GM12801 (cell line): ENCODE data around the gene CCL14.

Experiments used
- TF ChIP-seq, protein P1 (sequence below): IDR thresholded peaks from one replicate; pipeline ENCODE4 v1.5.1; 2011; ENCODE audit warnings: control low read depth; ENCODE audit not compliant: insufficient read length; ENCODE audit errors: extremely low read depth

CCL14 gene

GRCh38 chr17:35986643-35987042, at the start of gene CCL14:
Gene CCL14 (minus strand): TSS chr17:35986729. CDS start chr17:35986649, 80 bp downstream.
- TF ChIP-seq, protein P1, sequence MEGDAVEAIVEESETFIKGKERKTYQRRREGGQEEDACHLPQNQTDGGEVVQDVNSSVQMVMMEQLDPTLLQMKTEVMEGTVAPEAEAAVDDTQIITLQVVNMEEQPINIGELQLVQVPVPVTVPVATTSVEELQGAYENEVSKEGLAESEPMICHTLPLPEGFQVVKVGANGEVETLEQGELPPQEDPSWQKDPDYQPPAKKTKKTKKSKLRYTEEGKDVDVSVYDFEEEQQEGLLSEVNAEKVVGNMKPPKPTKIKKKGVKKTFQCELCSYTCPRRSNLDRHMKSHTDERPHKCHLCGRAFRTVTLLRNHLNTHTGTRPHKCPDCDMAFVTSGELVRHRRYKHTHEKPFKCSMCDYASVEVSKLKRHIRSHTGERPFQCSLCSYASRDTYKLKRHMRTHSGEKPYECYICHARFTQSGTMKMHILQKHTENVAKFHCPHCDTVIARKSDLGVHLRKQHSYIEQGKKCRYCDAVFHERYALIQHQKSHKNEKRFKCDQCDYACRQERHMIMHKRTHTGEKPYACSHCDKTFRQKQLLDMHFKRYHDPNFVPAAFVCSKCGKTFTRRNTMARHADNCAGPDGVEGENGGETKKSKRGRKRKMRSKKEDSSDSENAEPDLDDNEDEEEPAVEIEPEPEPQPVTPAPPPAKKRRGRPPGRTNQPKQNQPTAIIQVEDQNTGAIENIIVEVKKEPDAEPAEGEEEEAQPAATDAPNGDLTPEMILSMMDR, result no peak

DNA sequence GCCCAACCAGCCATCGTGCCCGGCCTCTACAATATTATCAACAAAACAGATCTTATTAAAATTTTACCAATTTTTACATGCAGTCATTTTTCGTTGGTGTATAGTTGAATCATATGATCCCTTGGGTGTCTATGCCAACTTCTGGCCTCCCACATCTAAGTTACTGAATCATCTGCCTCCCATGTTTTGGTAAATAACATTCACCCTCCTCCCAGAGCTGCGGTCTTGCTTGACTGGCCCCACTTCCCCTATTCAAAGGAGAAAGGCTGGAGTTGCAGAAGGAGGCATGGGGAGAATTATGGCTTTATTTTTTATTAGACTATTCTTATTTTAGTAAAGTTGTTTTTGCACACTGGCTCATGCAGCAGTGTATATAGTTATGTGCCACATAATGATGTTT, 49.7 kb upstream of the CCL14 start:
- TF ChIP-seq, protein P1, result no peak

DNA sequence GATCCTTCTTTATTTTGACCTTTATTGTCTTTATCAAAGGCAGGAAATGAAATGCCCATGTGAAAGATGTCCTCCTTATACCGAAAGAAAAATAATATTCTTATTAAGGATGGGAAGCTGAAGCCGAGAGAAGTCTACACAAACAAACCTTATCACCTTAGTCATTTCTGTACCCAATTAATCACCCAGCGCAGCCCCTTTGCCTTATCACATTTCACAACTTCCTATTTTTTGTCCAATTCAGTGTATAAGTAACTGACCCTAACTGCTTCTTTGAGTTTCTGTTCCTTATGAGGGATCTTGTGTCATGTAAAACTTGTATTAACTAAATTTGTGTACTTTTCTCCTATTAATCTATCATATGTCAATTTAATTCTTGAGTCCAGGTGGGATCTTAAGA, 47.6 kb upstream of the CCL14 start:
- TF ChIP-seq, protein P1, result no peak

- TF ChIP-seq, protein P1, result no peak
Measured at GRCh38 chr17:36030956-36031355, 44.4 kb upstream of the CCL14 start.

- TF ChIP-seq, protein P1, result no peak
Measured at GRCh38 chr17:36027761-36028160, 41.2 kb upstream of the CCL14 start.

DNA sequence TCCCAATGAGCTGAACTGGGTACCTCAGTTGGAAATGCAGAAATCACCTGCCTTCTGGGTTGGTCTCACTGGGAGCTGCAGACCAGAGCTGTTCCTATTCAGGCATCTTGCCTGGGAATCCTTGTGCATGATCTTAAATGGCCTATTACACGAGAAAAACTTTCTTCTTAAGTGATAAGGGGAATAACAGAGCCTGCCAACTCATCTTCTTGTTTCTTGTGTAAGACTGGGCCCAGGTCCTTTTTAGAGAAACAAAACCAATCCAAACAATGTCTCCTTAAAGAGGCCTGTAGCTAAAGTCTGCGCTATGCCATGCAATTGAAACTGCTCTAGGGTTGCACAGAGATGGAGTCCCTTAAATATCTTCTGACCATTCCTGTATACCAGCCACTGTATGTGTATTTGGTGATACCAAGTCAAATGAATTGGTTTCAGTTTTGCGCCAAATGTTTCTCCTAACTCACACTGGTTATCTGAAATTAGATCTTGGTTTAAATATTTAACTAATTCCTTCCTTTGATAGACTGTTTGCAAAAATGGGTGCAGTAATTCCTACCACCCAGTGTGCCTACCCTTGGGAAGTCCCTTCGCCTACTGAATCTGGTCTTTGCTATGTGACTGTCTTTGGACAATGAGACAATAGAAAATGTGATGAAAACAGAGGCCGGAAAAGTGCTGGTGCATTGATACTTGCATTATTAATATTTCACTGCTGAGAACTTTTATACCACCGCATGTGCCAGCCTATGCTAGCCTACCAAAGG, 37.8 kb upstream of the CCL14 start:
- TF ChIP-seq, protein P1, result no peak

DNA sequence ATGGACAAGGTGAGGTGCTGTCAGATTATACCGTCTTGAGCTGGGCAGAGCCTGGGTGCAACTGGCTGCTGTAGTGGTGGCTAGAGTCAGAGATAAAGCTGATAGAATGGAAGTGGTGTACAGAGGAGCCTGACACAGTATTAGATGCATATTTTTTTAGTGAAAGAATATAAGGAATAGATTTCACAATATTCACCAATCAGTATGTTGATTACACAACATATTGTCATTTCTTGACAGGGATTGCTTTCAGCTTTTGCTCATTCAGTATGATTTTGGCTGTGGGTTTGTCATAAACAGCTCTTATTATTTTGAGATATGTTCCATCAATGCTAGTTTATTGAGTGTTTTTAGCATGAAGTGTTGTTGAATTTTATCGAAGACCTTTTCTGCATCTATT, 32.9 kb upstream of the CCL14 start:
- TF ChIP-seq, protein P1, result no peak
